ENCODE data around the gene ATE1.

ATE1 gene

DNA sequence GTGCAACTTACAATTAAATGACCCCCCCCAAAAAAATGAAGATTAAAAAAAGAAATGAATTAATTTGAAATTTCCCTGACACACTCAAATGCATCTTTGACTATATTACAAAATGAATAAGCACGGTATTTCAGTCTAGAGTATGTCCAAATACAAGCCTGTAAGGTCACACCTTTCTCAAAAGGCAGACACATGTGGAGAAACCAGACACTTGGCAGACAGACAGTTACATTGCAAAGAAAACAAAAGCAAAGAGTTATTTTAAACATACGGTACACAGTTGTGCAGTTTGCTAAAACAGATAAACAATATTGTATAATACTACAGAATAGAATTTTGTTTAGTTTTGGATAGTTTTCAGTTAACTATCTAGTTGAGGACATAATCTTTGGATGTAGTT lies 153.0 kb downstream of the ATE1 start:
- TF ChIP-seq FOXP2 (optimal IDR thresholded peaks at IDR 0.05; ENCODE audit: borderline replicate concordance, extremely low read depth, extremely low read length, insufficient read depth) (no peak), POLR2AphosphoS5 (IDR thresholded peaks at IDR 0.05; ENCODE audit: low read depth, low read length) (no peak), SIN3A (IDR thresholded peaks at IDR 0.05; ENCODE audit: borderline replicate concordance, insufficient read depth, low read length) (no peak)

- no peak for TF ChIP-seq POLR2AphosphoS5 (IDR thresholded peaks at IDR 0.05; ENCODE audit: low read depth, low read length)
- TF ChIP-seq FOXP2 (optimal IDR thresholded peaks at IDR 0.05; ENCODE audit: borderline replicate concordance, extremely low read depth, extremely low read length, insufficient read depth) = no peak
- no peak for TF ChIP-seq TAF1 (IDR thresholded peaks at IDR 0.05; ENCODE audit: borderline replicate concordance, insufficient read depth, low read length)
- no peak for TF ChIP-seq REST (IDR thresholded peaks at IDR 0.05; ENCODE audit: insufficient read depth in 1 of 2, low read depth in 2 of 2, low read length in 2 of 2)
- no peak for TF ChIP-seq SIN3A (IDR thresholded peaks at IDR 0.05; ENCODE audit: borderline replicate concordance, insufficient read depth, low read length)
Measured at GRCh38 chr10:121774404-121774803, 153.4 kb downstream of the ATE1 start.

GRCh38 chr10:121772884-121773283 lies 154.9 kb downstream of the ATE1 start:
- TF ChIP-seq TAF1 (IDR thresholded peaks at IDR 0.05; ENCODE audit: borderline replicate concordance, insufficient read depth, low read length) = no peak
- TF ChIP-seq SIN3A (IDR thresholded peaks at IDR 0.05; ENCODE audit: borderline replicate concordance, insufficient read depth, low read length) = no peak
- no peak for TF ChIP-seq POLR2AphosphoS5 (IDR thresholded peaks at IDR 0.05; ENCODE audit: low read depth, low read length)
- no peak for TF ChIP-seq FOXP2 (optimal IDR thresholded peaks at IDR 0.05; ENCODE audit: borderline replicate concordance, extremely low read depth, extremely low read length, insufficient read depth)
- no peak for TF ChIP-seq REST (IDR thresholded peaks at IDR 0.05; ENCODE audit: insufficient read depth in 1 of 2, low read depth in 2 of 2, low read length in 2 of 2)

GRCh38 chr10:121772406-121772805 lies 155.4 kb downstream of the ATE1 start:
- TF ChIP-seq SIN3A (IDR thresholded peaks at IDR 0.05; ENCODE audit: borderline replicate concordance, insufficient read depth, low read length) (no peak), FOXP2 (optimal IDR thresholded peaks at IDR 0.05; ENCODE audit: borderline replicate concordance, extremely low read depth, extremely low read length, insufficient read depth) (no peak), POLR2AphosphoS5 (IDR thresholded peaks at IDR 0.05; ENCODE audit: low read depth, low read length) (no peak), REST (IDR thresholded peaks at IDR 0.05; ENCODE audit: insufficient read depth in 1 of 2, low read depth in 2 of 2, low read length in 2 of 2) (no peak), TAF1 (IDR thresholded peaks at IDR 0.05; ENCODE audit: borderline replicate concordance, insufficient read depth, low read length) (no peak)

DNA sequence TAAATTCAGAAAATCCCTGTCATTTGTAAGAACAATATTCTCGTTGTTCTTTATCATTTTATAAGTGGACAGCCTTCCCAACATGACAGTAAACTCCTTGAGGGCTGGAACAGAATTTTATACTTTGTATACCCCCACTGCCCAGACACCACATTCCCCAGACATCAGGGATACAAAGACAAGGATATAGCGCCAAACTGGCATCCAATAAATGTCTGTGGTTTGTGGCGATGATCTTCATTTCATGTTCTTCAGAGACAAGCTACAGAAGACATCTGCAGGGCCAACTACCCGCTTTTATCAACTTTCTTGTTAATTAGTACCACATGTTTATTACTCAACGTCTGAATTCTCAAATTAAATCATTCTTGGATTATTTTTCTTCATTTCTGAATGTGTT lies 155.9 kb downstream of the ATE1 start:
- TF ChIP-seq TAF1 (IDR thresholded peaks at IDR 0.05; ENCODE audit: borderline replicate concordance, insufficient read depth, low read length) (no peak), FOXP2 (optimal IDR thresholded peaks at IDR 0.05; ENCODE audit: borderline replicate concordance, extremely low read depth, extremely low read length, insufficient read depth) (no peak), POLR2AphosphoS5 (IDR thresholded peaks at IDR 0.05; ENCODE audit: low read depth, low read length) (no peak), REST (IDR thresholded peaks at IDR 0.05; ENCODE audit: insufficient read depth in 1 of 2, low read depth in 2 of 2, low read length in 2 of 2) (no peak), SIN3A (IDR thresholded peaks at IDR 0.05; ENCODE audit: borderline replicate concordance, insufficient read depth, low read length) (no peak)
